22Rv1 (cell line): ENCODE data around the gene LRP5.

Experiments
- H3K27ac ChIP-seq: fragments of 450-650 bp; 2 replicates; pipeline ENCODE4 v1.5.1; 2017
- ZFX ChIP-seq: fragments of 450-650 bp; IDR thresholded peaks from 2 replicates; pipeline ENCODE4 v1.6.1; 2017; ENCODE audit warnings: antibody characterized with exemption, borderline replicate concordance
- TF ChIP-seq, protein P1 (sequence below): fragments of 450-650 bp; IDR thresholded peaks from 2 replicates; pipeline ENCODE4 v1.5.1; 2017; ENCODE audit warnings: mild to moderate bottlenecking

Gene LRP5

DNA sequence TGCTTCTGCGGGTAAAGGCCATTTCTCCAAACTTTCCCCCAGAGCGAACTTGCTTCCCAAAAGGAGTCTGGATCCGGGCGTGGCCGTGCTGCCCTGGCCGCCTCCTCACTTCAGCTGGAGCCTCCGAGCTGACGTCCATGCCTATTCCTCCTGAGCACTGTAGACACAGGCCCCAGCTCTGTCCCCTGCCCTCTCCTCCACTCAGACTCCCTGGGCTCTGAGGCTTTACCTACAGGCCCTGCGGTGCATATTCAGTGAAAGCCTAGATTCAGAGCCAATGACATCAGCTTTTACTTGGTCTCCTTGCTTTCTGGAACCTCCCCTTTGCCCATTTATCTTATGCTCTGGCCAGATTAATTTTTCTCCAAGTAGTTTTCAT is 9.7 kb downstream of the LRP5 start:
- H3K27ac ChIP-seq = no peak overlapping the region
- TF ChIP-seq ZFX = no peak
- TF ChIP-seq, protein P1, sequence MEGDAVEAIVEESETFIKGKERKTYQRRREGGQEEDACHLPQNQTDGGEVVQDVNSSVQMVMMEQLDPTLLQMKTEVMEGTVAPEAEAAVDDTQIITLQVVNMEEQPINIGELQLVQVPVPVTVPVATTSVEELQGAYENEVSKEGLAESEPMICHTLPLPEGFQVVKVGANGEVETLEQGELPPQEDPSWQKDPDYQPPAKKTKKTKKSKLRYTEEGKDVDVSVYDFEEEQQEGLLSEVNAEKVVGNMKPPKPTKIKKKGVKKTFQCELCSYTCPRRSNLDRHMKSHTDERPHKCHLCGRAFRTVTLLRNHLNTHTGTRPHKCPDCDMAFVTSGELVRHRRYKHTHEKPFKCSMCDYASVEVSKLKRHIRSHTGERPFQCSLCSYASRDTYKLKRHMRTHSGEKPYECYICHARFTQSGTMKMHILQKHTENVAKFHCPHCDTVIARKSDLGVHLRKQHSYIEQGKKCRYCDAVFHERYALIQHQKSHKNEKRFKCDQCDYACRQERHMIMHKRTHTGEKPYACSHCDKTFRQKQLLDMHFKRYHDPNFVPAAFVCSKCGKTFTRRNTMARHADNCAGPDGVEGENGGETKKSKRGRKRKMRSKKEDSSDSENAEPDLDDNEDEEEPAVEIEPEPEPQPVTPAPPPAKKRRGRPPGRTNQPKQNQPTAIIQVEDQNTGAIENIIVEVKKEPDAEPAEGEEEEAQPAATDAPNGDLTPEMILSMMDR = no peak

GRCh38 chr11:68324241-68324640 is 11.8 kb downstream of the LRP5 start:
- H3K27ac ChIP-seq = no peak overlapping the region
- TF ChIP-seq, protein P1 = no peak
- no peak for TF ChIP-seq ZFX

DNA sequence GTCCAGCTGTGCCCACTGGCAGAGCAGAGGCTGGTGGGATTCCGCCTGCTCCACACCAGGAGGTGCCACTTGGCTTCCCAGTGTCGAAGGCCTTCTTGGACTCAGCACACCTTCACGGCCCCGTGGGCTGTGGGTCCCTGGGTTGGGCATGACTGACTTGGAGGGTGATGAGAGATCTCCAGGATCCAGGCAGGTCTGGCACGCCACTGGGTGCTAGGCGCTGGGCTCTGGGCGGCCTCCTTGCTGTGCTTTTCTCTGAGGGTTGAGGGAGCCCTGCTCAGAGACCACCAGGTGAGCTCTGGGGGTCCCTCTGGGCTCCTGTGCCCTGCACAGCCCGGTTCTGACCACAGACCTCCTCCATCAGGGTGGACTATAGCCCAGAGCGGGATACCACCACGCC is 12.3 kb downstream of the LRP5 start:
- H3K27ac ChIP-seq = no peak overlapping the region
- no peak for TF ChIP-seq ZFX
- TF ChIP-seq, protein P1 = no peak

GRCh38 chr11:68325183-68325906 is 13.0 kb downstream of the LRP5 start:
- TF ChIP-seq ZFX = no peak
- TF ChIP-seq, protein P1 = no peak

GRCh38 chr11:68325907-68326220 is 13.5 kb downstream of the LRP5 start:
- no peak overlapping the region for H3K27ac ChIP-seq
- TF ChIP-seq, protein P1 = no peak
- TF ChIP-seq ZFX = no peak

More at GRCh38 chr11:68325183-68325906, 13.0 kb downstream of the LRP5 start:
- H3K27ac ChIP-seq = no peak overlapping the region

- H3K27ac ChIP-seq = no peak overlapping the region
- TF ChIP-seq, protein P1 = no peak
- no peak for TF ChIP-seq ZFX
Observed at GRCh38 chr11:68326334-68327215, 14.2 kb downstream of the LRP5 start.
